GM23338 (cell line): ENCODE data around the gene GRM4. TPM values are rescaled to one million over a fixed set of nuclear protein-coding genes. Genes with fewer than 3 reads are reported as not detected.

ENCODE experiments used
- ATAC-seq: fragments of 200-7000 bp; cut with Tn5 transposase; 3 replicates; pipeline ENCODE4 v1.9.1; 2020
- DNase-seq: peaks from one replicate; pipeline ENCODE4 v3.0.0-alpha.2; 2015; ENCODE audit warnings: low spot score
- H2AFZ ChIP-seq: fragments of 200-600 bp; sonication (generic); 2 replicates; pipeline ENCODE4 v1.8.0; 2016; ENCODE audit warnings: antibody characterized with exemption, mild to moderate bottlenecking, moderate library complexity
- H3F3A ChIP-seq: fragments of 200-600 bp; sonication (generic); replicated peaks from 2 replicates; pipeline ENCODE4 v1.8.0; 2017; ENCODE audit warnings: antibody characterized with exemption, mixed run types, low read depth
- H3K27ac ChIP-seq: fragments of 200-600 bp; sonication (generic); 2 replicates; pipeline ENCODE4 v1.6.1; 2016; ENCODE audit warnings: low read depth
- H3K27me3 ChIP-seq: fragments of 200-600 bp; sonication (generic); 2 replicates; pipeline ENCODE4 v1.8.0; 2016; ENCODE audit warnings: mild to moderate bottlenecking, mixed run types, moderate library complexity; ENCODE audit not compliant: insufficient read depth
- H3K36me3 ChIP-seq: fragments of 200-600 bp; sonication (generic); 2 replicates; pipeline ENCODE4 v1.8.0; 2016; ENCODE audit warnings: mild to moderate bottlenecking; ENCODE audit not compliant: insufficient read depth
- H3K4me1 ChIP-seq: fragments of 200-600 bp; sonication (generic); 2 replicates; pipeline ENCODE4 v1.8.0; 2016; ENCODE audit warnings: mild to moderate bottlenecking, moderate library complexity; ENCODE audit not compliant: insufficient read depth
- H3K4me2 ChIP-seq: fragments of 200-600 bp; sonication (generic); 2 replicates; pipeline ENCODE4 v1.7.1; 2017; ENCODE audit warnings: mixed run types
- H3K4me3 ChIP-seq: fragments of 200-600 bp; sonication (generic); 2 replicates; pipeline ENCODE4 v1.6.1; 2016; ENCODE audit warnings: mixed run types
- H3K79me2 ChIP-seq: fragments of 200-600 bp; sonication (generic); replicated peaks from 2 replicates; pipeline ENCODE4 v1.8.0; 2017; ENCODE audit warnings: mild to moderate bottlenecking; ENCODE audit not compliant: insufficient read depth
- H3K9me2 ChIP-seq: fragments of 200-600 bp; sonication (generic); 2 replicates; pipeline ENCODE4 v1.8.0; 2017; ENCODE audit not compliant: insufficient read depth
- H4K20me1 ChIP-seq: fragments of 200-600 bp; sonication (generic); replicated peaks from 2 replicates; pipeline ENCODE4 v1.8.0; 2017; ENCODE audit warnings: mild to moderate bottlenecking; ENCODE audit not compliant: insufficient read depth
- H3K27ac Mint-ChIP-seq: 2 replicates; pipeline ENCODE4 v1.8.0; 2020; ENCODE audit warnings: inconsistent platforms, mild to moderate bottlenecking, moderate library complexity, mixed read lengths
- H3K27me3 Mint-ChIP-seq: 3 replicates; pipeline ENCODE4 v1.8.0; 2022; ENCODE audit warnings: low read depth, mild to moderate bottlenecking, moderate library complexity, mixed read lengths, inconsistent platforms; ENCODE audit not compliant: insufficient read depth, poor library complexity
- H3K36me3 Mint-ChIP-seq: 3 replicates; pipeline ENCODE4 v1.8.0; 2021; ENCODE audit warnings: low read depth, mild to moderate bottlenecking, inconsistent platforms, moderate library complexity, mixed read lengths
- H3K4me1 Mint-ChIP-seq: 3 replicates; pipeline ENCODE4 v1.8.0; 2020; ENCODE audit warnings: mild to moderate bottlenecking, inconsistent platforms, mixed read lengths
- H3K4me3 Mint-ChIP-seq: 3 replicates; pipeline ENCODE4 v1.8.0; 2021; ENCODE audit warnings: moderate library complexity, mild to moderate bottlenecking, inconsistent platforms, mixed read lengths
- H3K9me3 Mint-ChIP-seq: 3 replicates; pipeline ENCODE4 v1.8.0; 2020; ENCODE audit warnings: moderate library complexity, mild to moderate bottlenecking, inconsistent platforms, mixed read lengths
- CREB1 ChIP-seq: fragments of 250-450 bp; sonication (Bioruptor Pico); IDR thresholded peaks from 2 replicates; pipeline ENCODE4 v1.5.0; 2020; ENCODE audit warnings: low read depth, mild to moderate bottlenecking, moderate library complexity
- CTCF ChIP-seq, 2 experiments: fragments of 200-600 bp in 1 of 2; sonication (generic) in 1 of 2; conservative IDR thresholded peaks; 2 replicates each; pipeline versions ENCODE4 v1.5.1 to v1.6.1; 2016 to 2017; ENCODE audit warnings: antibody characterized with exemption in 2 of 2, low read depth in 2 of 2, mild to moderate bottlenecking in 2 of 2, moderate library complexity in 1 of 2
- ETS1 ChIP-seq: IDR thresholded peaks from 2 replicates; pipeline ENCODE4 v1.6.1; 2016; ENCODE audit warnings: antibody characterized with exemption
- EZH2 ChIP-seq: fragments of 200-600 bp; sonication (generic); IDR thresholded peaks from one replicate; pipeline ENCODE4 v1.8.0; 2017; ENCODE audit warnings: antibody characterized with exemption, mild to moderate bottlenecking, low read depth; ENCODE audit not compliant: unreplicated experiment
- EZH2phosphoT487 ChIP-seq: fragments of 200-600 bp; sonication (generic); IDR thresholded peaks from one replicate; pipeline ENCODE4 v1.8.1; 2018; ENCODE audit warnings: antibody characterized with exemption; ENCODE audit not compliant: unreplicated experiment
- JUNB ChIP-seq: IDR thresholded peaks from one replicate; pipeline ENCODE4 v1.6.1; 2016; ENCODE audit warnings: antibody characterized with exemption; ENCODE audit not compliant: unreplicated experiment
- NANOG ChIP-seq: IDR thresholded peaks from 2 replicates; pipeline ENCODE4 v1.6.1; 2016; ENCODE audit warnings: antibody characterized with exemption, borderline replicate concordance
- POLR2AphosphoS5 ChIP-seq: IDR thresholded peaks from 2 replicates; pipeline ENCODE4 v1.6.1; 2016; ENCODE audit warnings: antibody characterized with exemption, low read depth
- REST ChIP-seq: IDR thresholded peaks from one replicate; pipeline ENCODE4 v1.6.1; 2018; ENCODE audit warnings: antibody characterized with exemption; ENCODE audit not compliant: unreplicated experiment
- STAT1 ChIP-seq: IDR thresholded peaks from one replicate; pipeline ENCODE4 v1.6.1; 2016; ENCODE audit warnings: antibody characterized with exemption; ENCODE audit not compliant: unreplicated experiment
- ZNF114 ChIP-seq: fragments of 250-450 bp; sonication (Bioruptor Pico); IDR thresholded peaks from 2 replicates; pipeline ENCODE4 v1.5.0; 2020; ENCODE audit warnings: mild to moderate bottlenecking, moderate library complexity
- ZNF331 ChIP-seq: fragments of 250-450 bp; sonication (Bioruptor Pico); IDR thresholded peaks from 2 replicates; pipeline ENCODE4 v1.5.0; 2020; ENCODE audit warnings: low read depth, mild to moderate bottlenecking, moderate library complexity
- ZNF462 ChIP-seq: fragments of 250-450 bp; sonication (Bioruptor Pico); IDR thresholded peaks from 2 replicates; pipeline ENCODE4 v1.5.0; 2020; ENCODE audit warnings: mild to moderate bottlenecking, moderate library complexity
- polyA plus RNA-seq: library from polyadenylated mRNA; unstranded; fragments of >200 nt; fragmentation: Nextera tagmentation; extraction: Ambion mirVana; gene quantifications from 2 replicates; pipeline ENCODE4 v1.2.1, GENCODE V29; 2016
- total RNA-seq: library from RNA; depleted of rRNA; stranded (reverse); fragments of >200 nt; shearing (Covaris generic); gene quantifications from 2 replicates; pipeline ENCODE4 v1.2.3, GENCODE V29; 2014

Gene GRM4
- total and polyA plus RNA-seq, 2 experiments from 2014 or later: 7.0 to 30.6 TPM

GRCh38 chr6:34150766-34151165, 4.9 kb upstream of the GRM4 start:
- Mint-ChIP-seq H3K9me3 (no peaks in the 10 kb centered on the region; the same call in 2 of the 3 replicates), H3K4me3 (no peak overlapping the region), H3K27ac (no peak overlapping the region), H3K4me1 (peaks cover 58% of the 10 kb centered on the region), H3K27me3 (peaks cover 68% of the 10 kb centered on the region), H3K36me3 (no peaks in the 10 kb centered on the region)
- DNase-seq: no peak
- no peak overlapping the region for H3K27ac ChIP-seq
- ATAC-seq: no peak
- H3F3A ChIP-seq: peaks cover 16% of the 10 kb centered on the region
- no peaks in the 10 kb centered on the region for H3K36me3 ChIP-seq
- H4K20me1 ChIP-seq: no peaks in the 10 kb centered on the region
- H3K4me1 ChIP-seq: peaks cover 49% of the 10 kb centered on the region
- no peak for TF ChIP-seq ETS1
- TF ChIP-seq ZNF114: no peak
- no peak for TF ChIP-seq NANOG
- TF ChIP-seq ZNF331: no peak
- TF ChIP-seq STAT1: no peak
- TF ChIP-seq EZH2: no peak
- no peak for TF ChIP-seq JUNB
- TF ChIP-seq CTCF (conservative IDR thresholded peaks at IDR 0.05; ENCODE audit: low read depth in 2 of 2): no peak
- TF ChIP-seq CREB1: no peak
- no peak for TF ChIP-seq EZH2phosphoT487
- no peak for TF ChIP-seq POLR2AphosphoS5
- no peak for TF ChIP-seq ZNF462 (CRISPR knock-in tag)
- no peak for TF ChIP-seq REST
- H2AFZ ChIP-seq: no peak overlapping the region
- no peak overlapping the region for H3K4me3 ChIP-seq
- H3K9me2 ChIP-seq: no peaks in the 10 kb centered on the region
- no peaks in the 10 kb centered on the region for H3K79me2 ChIP-seq
- H3K4me2 ChIP-seq: no peak overlapping the region
- peaks cover 60% of the 10 kb centered on the region for H3K27me3 ChIP-seq
